H9 (cell line): ENCODE data around the gene DUS1L. TPM values are rescaled to one million over a fixed set of nuclear protein-coding genes. Genes with fewer than 3 reads are reported as not detected.

ENCODE experiments used
- DNase-seq: peaks from one replicate; pipeline ENCODE4 v3.0.0-alpha.2; 2017
- H2AFZ ChIP-seq: one replicate; pipeline ENCODE4 v1.6.1; 2013; ENCODE audit warnings: mild to moderate bottlenecking, low read length, control low read depth, moderate library complexity
- H2AK5ac ChIP-seq: 2 replicates; pipeline ENCODE4 v1.6.1; 2013; ENCODE audit warnings: low read length, control low read depth, mixed read lengths; ENCODE audit not compliant: insufficient read length
- H2BK120ac ChIP-seq: one replicate; pipeline ENCODE4 v1.6.1; 2013; ENCODE audit warnings: low read depth, mild to moderate bottlenecking, low read length, control low read depth, inconsistent platforms; ENCODE audit not compliant: poor library complexity, severe bottlenecking
- H2BK12ac ChIP-seq: 2 replicates; pipeline ENCODE4 v1.6.1; 2013; ENCODE audit warnings: low read length, control low read depth, mixed read lengths, low read depth; ENCODE audit not compliant: insufficient read length
- H2BK15ac ChIP-seq: 2 replicates; pipeline ENCODE4 v1.6.1; 2013; ENCODE audit warnings: low read depth, low read length, control low read depth
- H2BK20ac ChIP-seq: one replicate; pipeline ENCODE4 v1.6.1; 2013; ENCODE audit warnings: low read depth, mild to moderate bottlenecking, low read length, control low read depth, inconsistent platforms; ENCODE audit not compliant: poor library complexity, severe bottlenecking
- H2BK5ac ChIP-seq: 2 replicates; pipeline ENCODE4 v1.6.1; 2013; ENCODE audit warnings: low read length, control low read depth, mixed read lengths; ENCODE audit not compliant: insufficient read length
- H3K14ac ChIP-seq: 2 replicates; pipeline ENCODE4 v1.6.1; 2013; ENCODE audit warnings: low read length, control low read depth; ENCODE audit not compliant: insufficient read depth
- H3K18ac ChIP-seq: 2 replicates; pipeline ENCODE4 v1.6.1; 2013; ENCODE audit warnings: low read depth, mild to moderate bottlenecking, mixed read lengths, low read length, control low read depth; ENCODE audit not compliant: insufficient read length
- H3K23ac ChIP-seq: 2 replicates; pipeline ENCODE4 v1.6.1; 2013; ENCODE audit warnings: low read length, control low read depth, mixed read lengths, low read depth; ENCODE audit not compliant: insufficient read length
- H3K23me2 ChIP-seq: 2 replicates; pipeline ENCODE4 v1.6.1; 2013; ENCODE audit warnings: low read depth, mild to moderate bottlenecking, mixed read lengths, low read length, control low read depth; ENCODE audit not compliant: insufficient read length, poor library complexity, severe bottlenecking
- H3K27ac ChIP-seq: 2 replicates; pipeline ENCODE4 v1.5.1; 2013; ENCODE audit warnings: low read length, control low read depth, mixed read lengths, low read depth; ENCODE audit not compliant: insufficient read length
- H3K27me3 ChIP-seq: 2 replicates; pipeline ENCODE4 v1.6.1; 2013; ENCODE audit warnings: low read length, control low read depth, inconsistent platforms; ENCODE audit not compliant: insufficient read depth
- H3K4ac ChIP-seq: 2 replicates; pipeline ENCODE4 v1.6.1; 2013; ENCODE audit warnings: low read depth, mild to moderate bottlenecking, control low read depth, inconsistent platforms, low read length, moderate library complexity
- H3K4me1 ChIP-seq: 2 replicates; pipeline ENCODE4 v1.6.1; 2013; ENCODE audit warnings: low read length, control low read depth, inconsistent platforms; ENCODE audit not compliant: insufficient read depth
- H3K4me2 ChIP-seq: 2 replicates; pipeline ENCODE4 v1.6.1; 2013; ENCODE audit warnings: low read length, control low read depth, mixed read lengths; ENCODE audit not compliant: insufficient read length, insufficient read depth
- H3K56ac ChIP-seq: 2 replicates; pipeline ENCODE4 v1.6.1; 2013; ENCODE audit warnings: low read depth, mild to moderate bottlenecking, mixed read lengths, low read length, control low read depth; ENCODE audit not compliant: insufficient read length
- H3K79me1 ChIP-seq: 2 replicates; pipeline ENCODE4 v1.6.1; 2013; ENCODE audit warnings: low read depth, mild to moderate bottlenecking, moderate library complexity, low read length, control low read depth, inconsistent platforms; ENCODE audit not compliant: insufficient read depth, poor library complexity, severe bottlenecking
- H3K79me2 ChIP-seq: 2 replicates; pipeline ENCODE4 v1.6.1; 2013; ENCODE audit warnings: low read length, control low read depth, inconsistent platforms; ENCODE audit not compliant: insufficient read depth
- H3K9ac ChIP-seq: 2 replicates; pipeline ENCODE4 v1.6.1; 2013; ENCODE audit warnings: low read length, control low read depth, mixed read lengths; ENCODE audit not compliant: insufficient read length; ENCODE audit errors: extremely low read depth
- H3K9me3 ChIP-seq: one replicate; pipeline ENCODE4 v1.6.1; 2013; ENCODE audit warnings: low read depth, low read length, inconsistent platforms; ENCODE audit not compliant: control insufficient read depth
- H3T11ph ChIP-seq: one replicate; pipeline ENCODE4 v1.6.1; 2013; ENCODE audit warnings: mild to moderate bottlenecking, low read length, control low read depth, inconsistent platforms
- H4K20me1 ChIP-seq: one replicate; pipeline ENCODE4 v1.6.1; 2013; ENCODE audit not compliant: control insufficient read depth, insufficient read length, insufficient read depth
- H4K5ac ChIP-seq: 2 replicates; pipeline ENCODE4 v1.6.1; 2013; ENCODE audit warnings: low read depth, mild to moderate bottlenecking, mixed read lengths, low read length, control low read depth; ENCODE audit not compliant: insufficient read length
- H4K8ac ChIP-seq: replicated peaks from 2 replicates; pipeline ENCODE4 v1.6.1; 2013; ENCODE audit warnings: low read length, control low read depth, mixed read lengths, low read depth; ENCODE audit not compliant: insufficient read length
- H4K91ac ChIP-seq: 2 replicates; pipeline ENCODE4 v1.6.1; 2013; ENCODE audit warnings: low read depth, mild to moderate bottlenecking, moderate library complexity, mixed read lengths, low read length, control low read depth; ENCODE audit not compliant: insufficient read length
- H3K27ac Mint-ChIP-seq, 3 experiments: 2 replicates in 2 of 3; 3 replicates in 1 of 3; pipeline ENCODE4 v1.8.0; 2020 to 2021; ENCODE audit warnings: mixed read lengths in 3 of 3, mild to moderate bottlenecking in 1 of 3, moderate library complexity in 1 of 3
- H3K27me3 Mint-ChIP-seq: 2 replicates; pipeline ENCODE4 v1.8.0; 2021; ENCODE audit warnings: low read depth, mild to moderate bottlenecking, moderate library complexity, mixed read lengths
- H3K36me3 Mint-ChIP-seq, 3 experiments: 2 replicates in 2 of 3; 3 replicates in 1 of 3; pipeline ENCODE4 v1.8.0; 2020 to 2021; ENCODE audit warnings: low read depth in 3 of 3, mixed read lengths in 3 of 3; ENCODE audit not compliant: insufficient read depth in 1 of 3
- H3K4me1 Mint-ChIP-seq, 2 experiments: 2 replicates each; pipeline ENCODE4 v1.8.0; 2020; ENCODE audit warnings: mixed read lengths in 2 of 2
- H3K4me3 Mint-ChIP-seq, 2 experiments: 2 replicates in 1 of 2; 3 replicates in 1 of 2; pipeline ENCODE4 v1.8.0; 2020 to 2021; ENCODE audit warnings: mild to moderate bottlenecking in 2 of 2, mixed read lengths in 2 of 2, moderate library complexity in 1 of 2
- H3K9me3 Mint-ChIP-seq, 2 experiments: 2 replicates in 1 of 2; 3 replicates in 1 of 2; pipeline ENCODE4 v1.8.0; 2020; ENCODE audit warnings: mild to moderate bottlenecking in 2 of 2, mixed read lengths in 2 of 2, moderate library complexity in 1 of 2
- WGBS: extraction: QIAGEN DNeasy Blood & Tissue Kit; methylation state at CpG from one replicate; pipeline ENCODE4 v1.1.7; 2013; ENCODE audit warnings: missing lambda C conversion rate, low lambda C conversion rate, mixed read lengths; ENCODE audit not compliant: insufficient read length; ENCODE audit errors: extremely low coverage; 5-methylcytosine and 5-hydroxymethylcytosine counted together
- total RNA-seq: library from RNA; stranded (reverse); gene quantifications from 2 replicates; pipeline ENCODE4 v1.2.1, GENCODE V29; 2021
- TF ChIP-seq, protein P1 (sequence below): fragments of 200-600 bp; sonication (generic); conservative IDR thresholded peaks from 3 replicates; pipeline ENCODE4 v1.8.0; 2021; ENCODE audit warnings: antibody characterized with exemption, mild to moderate bottlenecking

DUS1L gene
- total RNA-seq, 1 experiment from 2014 or later: 103 TPM

DNA sequence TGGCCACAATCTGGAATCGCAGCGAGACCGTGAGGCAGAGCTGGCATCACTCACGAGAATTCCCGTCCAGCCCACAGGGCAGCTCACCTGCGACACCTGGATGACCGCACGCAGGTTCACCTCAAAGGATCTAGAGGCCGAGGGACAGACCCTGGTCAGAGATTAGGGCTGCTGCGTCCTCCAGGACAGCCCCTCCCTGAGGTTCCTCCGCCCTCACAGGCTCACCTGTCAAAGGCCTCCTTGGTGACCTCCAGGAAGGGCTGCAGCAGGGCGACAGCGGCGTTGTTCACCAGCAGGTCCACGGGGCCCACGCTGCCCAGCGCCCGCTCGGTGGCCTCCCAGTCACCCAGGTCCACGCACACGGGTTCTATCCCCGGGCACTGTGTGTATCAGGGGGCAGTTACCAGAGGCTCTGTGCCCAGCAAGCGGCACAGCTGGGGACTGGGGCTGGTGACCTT lies 28.9 kb downstream of the DUS1L start:
- Histone ChIP-seq H2BK5ac (no peak overlapping the region), H3T11ph (no peak overlapping the region), H3K4ac (no peak overlapping the region), H3K23me2 (peaks cover 8% of the 10 kb centered on the region), H3K56ac (no peak overlapping the region), H3K4me1 (no peaks in the 10 kb centered on the region), H2AK5ac (no peak overlapping the region), H3K79me2 (no peaks in the 10 kb centered on the region), H3K9ac (no peak overlapping the region), H4K91ac (no peak overlapping the region), H3K4me2 (peak overlapping the region; percentile 37), H4K8ac (no peak overlapping the region), H3K18ac (no peak overlapping the region), H2BK120ac (no peak overlapping the region), H2BK12ac (no peak overlapping the region), H2AFZ (no peak overlapping the region), H4K5ac (no peak overlapping the region), H2BK20ac (no peak overlapping the region), H3K27ac (no peak overlapping the region), H4K20me1 (no peaks in the 10 kb centered on the region), H3K23ac (no peak overlapping the region), H2BK15ac (no peak overlapping the region), H3K27me3 (no peaks in the 10 kb centered on the region; the same call in 1 of the 2 replicates), H3K79me1 (no peaks in the 10 kb centered on the region), H3K14ac (no peak overlapping the region), H3K9me3 (no peaks in the 10 kb centered on the region)
- no peak overlapping the region for H3K27ac Mint-ChIP-seq
- TF ChIP-seq, protein P1, sequence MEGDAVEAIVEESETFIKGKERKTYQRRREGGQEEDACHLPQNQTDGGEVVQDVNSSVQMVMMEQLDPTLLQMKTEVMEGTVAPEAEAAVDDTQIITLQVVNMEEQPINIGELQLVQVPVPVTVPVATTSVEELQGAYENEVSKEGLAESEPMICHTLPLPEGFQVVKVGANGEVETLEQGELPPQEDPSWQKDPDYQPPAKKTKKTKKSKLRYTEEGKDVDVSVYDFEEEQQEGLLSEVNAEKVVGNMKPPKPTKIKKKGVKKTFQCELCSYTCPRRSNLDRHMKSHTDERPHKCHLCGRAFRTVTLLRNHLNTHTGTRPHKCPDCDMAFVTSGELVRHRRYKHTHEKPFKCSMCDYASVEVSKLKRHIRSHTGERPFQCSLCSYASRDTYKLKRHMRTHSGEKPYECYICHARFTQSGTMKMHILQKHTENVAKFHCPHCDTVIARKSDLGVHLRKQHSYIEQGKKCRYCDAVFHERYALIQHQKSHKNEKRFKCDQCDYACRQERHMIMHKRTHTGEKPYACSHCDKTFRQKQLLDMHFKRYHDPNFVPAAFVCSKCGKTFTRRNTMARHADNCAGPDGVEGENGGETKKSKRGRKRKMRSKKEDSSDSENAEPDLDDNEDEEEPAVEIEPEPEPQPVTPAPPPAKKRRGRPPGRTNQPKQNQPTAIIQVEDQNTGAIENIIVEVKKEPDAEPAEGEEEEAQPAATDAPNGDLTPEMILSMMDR: no peak
- H3K9me3 Mint-ChIP-seq: no peaks in the 10 kb centered on the region; a peak in 1 of 5 replicates
- no CpG with 5 or more reads among the region's 23 CpGs for WGBS
- peaks cover 8 to 16% (median 12%) of the 10 kb centered on the region in 3 experiments; a peak in 6 of 7 replicates for H3K36me3 Mint-ChIP-seq
- peaks cover 14% of the 10 kb centered on the region for H3K27me3 Mint-ChIP-seq
- DNase-seq: no peak
- H3K4me3 Mint-ChIP-seq: peak overlapping the region; percentile 74 to 79
- peaks cover 15 to 31% of the 10 kb centered on the region in 2 experiments for H3K4me1 Mint-ChIP-seq
